ENCODE measurements around the gene BCL11A. TPM values are rescaled to one million over a fixed set of nuclear protein-coding genes. Genes with fewer than 3 reads are reported as not detected.

BCL11A gene
- total and polyA plus RNA-seq, 2 of the 13 experiments (the other 11 are each of a cell fraction or from before 2014, with no cell fraction given), result not detected

GRCh38 chr2:60432035-60432601, 121.3 kb downstream of the BCL11A start:
- in situ Hi-C loops (cut with HindIII; ENCODE audit: extremely low pct_ligation_motif_present, low pct_unique_long_range_greater_than_20kb), result no loop called here
- POLR2A ChIA-PET, result no interaction called here
- Histone ChIP-seq H3K27me3 (ENCODE audit: control insufficient read depth in 1 of 2, insufficient read depth in 2 of 2, low read length in 2 of 2) (peaks cover 0 to 5% of the 10 kb centered on the region in 2 experiments; a peak in 2 of 5 replicates), H3K27ac (ENCODE audit: extremely low read length, insufficient read depth, low read length) (no peak overlapping the region), H3K79me2 (ENCODE audit: insufficient read depth, low read length) (no peaks in the 10 kb centered on the region), H3K4me1 (ENCODE audit: insufficient read depth, low read length) (0 out of 2 replicates have a peak, but pooled peaks cover 4% of the 10 kb centered on the region), H3K4me2 (ENCODE audit: low read depth, low read length) (no peak overlapping the region), H3K9me3 (ENCODE audit: low read length) (no peaks in the 10 kb centered on the region), H3K4me3 (replicated peaks in 1 of 3; ENCODE audit: insufficient read depth in 1 of 3, low read depth in 2 of 3, low read length in 3 of 3) (no peak overlapping the region), H3K9ac (ENCODE audit: insufficient read depth, low read depth, low read length) (no peak overlapping the region), H4K20me1 (ENCODE audit: insufficient read depth, low read length) (no peaks in the 10 kb centered on the region), H3K36me3 (replicated peaks in 1 of 2; ENCODE audit: control insufficient read depth in 1 of 2, insufficient read depth in 2 of 2, low read length in 2 of 2) (no peaks in the 10 kb centered on the region), H2AFZ (ENCODE audit: low read length) (no peak overlapping the region)
- no peak for TF ChIP-seq SRSF9 (IDR thresholded peaks at IDR 0.05; ENCODE audit: borderline replicate concordance, insufficient read depth, low read depth, low read length, poor library complexity, severe bottlenecking)
- TF ChIP-seq HOXA5 (CRISPR knock-in tag; IDR thresholded peaks at IDR 0.05), result no peak
- no peak for TF ChIP-seq SETDB1 (CRISPR knock-in tag; IDR thresholded peaks at IDR 0.05; ENCODE audit: borderline replicate concordance)
- no peak for TF ChIP-seq GMEB1 (CRISPR knock-in tag; IDR thresholded peaks at IDR 0.05; ENCODE audit: borderline replicate concordance)
- no peak for TF ChIP-seq ZNF678 (CRISPR knock-in tag; IDR thresholded peaks at IDR 0.05)
- TF ChIP-seq TFAP4 (IDR thresholded peaks at IDR 0.05; ENCODE audit: borderline replicate concordance, low read depth), result no peak
- no peak for TF ChIP-seq RBM39 (IDR thresholded peaks at IDR 0.05; ENCODE audit: low read depth, low read length, poor library complexity, severe bottlenecking)
- TF ChIP-seq ZNF652 (CRISPR knock-in tag; IDR thresholded peaks at IDR 0.05; ENCODE audit: borderline replicate concordance, low read depth), result no peak
- no peak for TF ChIP-seq CHCHD3 (CRISPR knock-in tag; IDR thresholded peaks at IDR 0.05)
- TF ChIP-seq, protein P1, sequence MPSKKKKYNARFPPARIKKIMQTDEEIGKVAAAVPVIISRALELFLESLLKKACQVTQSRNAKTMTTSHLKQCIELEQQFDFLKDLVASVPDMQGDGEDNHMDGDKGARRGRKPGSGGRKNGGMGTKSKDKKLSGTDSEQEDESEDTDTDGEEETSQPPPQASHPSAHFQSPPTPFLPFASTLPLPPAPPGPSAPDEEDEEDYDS (CRISPR knock-in tag; IDR thresholded peaks at IDR 0.05), result no peak
- no peak for TF ChIP-seq NFATC3 (CRISPR knock-in tag; IDR thresholded peaks at IDR 0.05)
- no TSS peak for BruUV-seq (replicated peaks)
- ATAC-seq (no peak), DNase-seq (ENCODE audit: low spot score) (no peak), FAIRE-seq (no peak)
- CTCF ChIA-PET (ENCODE audit: low intra/inter-chr PET ratio, low total read pairs), result no interaction called here
- WGBS (ENCODE audit: low lambda C conversion rate), result 46% methylated on average over 8 of the region's 8 CpGs
- intact Hi-C loops (cut with micrococcal nuclease; ENCODE audit: unreplicated experiment), result no loop called here

Measured in HepG2 (cell line).